DOHH2 (cell line): ENCODE results near the gene PRPSAP1.

ENCODE experiments used
- EZH2phosphoT487 ChIP-seq: fragments of 200-600 bp; sonication (generic); IDR thresholded peaks from 2 replicates; pipeline ENCODE4 v1.6.1; 2017; ENCODE audit warnings: borderline replicate concordance, mild to moderate bottlenecking, antibody characterized with exemption, low read length, moderate library complexity, mixed read lengths
- TF ChIP-seq, protein P1 (sequence below): fragments of 200-600 bp; sonication (generic); IDR thresholded peaks from one replicate; pipeline ENCODE4 v1.5.1; 2014; ENCODE audit warnings: antibody characterized with exemption, mild to moderate bottlenecking, low read depth, low read length; ENCODE audit not compliant: poor library complexity, severe bottlenecking

GRCh38 chr17:76353599-76354316 is at the start of gene PRPSAP1:
- TF ChIP-seq, protein P1, sequence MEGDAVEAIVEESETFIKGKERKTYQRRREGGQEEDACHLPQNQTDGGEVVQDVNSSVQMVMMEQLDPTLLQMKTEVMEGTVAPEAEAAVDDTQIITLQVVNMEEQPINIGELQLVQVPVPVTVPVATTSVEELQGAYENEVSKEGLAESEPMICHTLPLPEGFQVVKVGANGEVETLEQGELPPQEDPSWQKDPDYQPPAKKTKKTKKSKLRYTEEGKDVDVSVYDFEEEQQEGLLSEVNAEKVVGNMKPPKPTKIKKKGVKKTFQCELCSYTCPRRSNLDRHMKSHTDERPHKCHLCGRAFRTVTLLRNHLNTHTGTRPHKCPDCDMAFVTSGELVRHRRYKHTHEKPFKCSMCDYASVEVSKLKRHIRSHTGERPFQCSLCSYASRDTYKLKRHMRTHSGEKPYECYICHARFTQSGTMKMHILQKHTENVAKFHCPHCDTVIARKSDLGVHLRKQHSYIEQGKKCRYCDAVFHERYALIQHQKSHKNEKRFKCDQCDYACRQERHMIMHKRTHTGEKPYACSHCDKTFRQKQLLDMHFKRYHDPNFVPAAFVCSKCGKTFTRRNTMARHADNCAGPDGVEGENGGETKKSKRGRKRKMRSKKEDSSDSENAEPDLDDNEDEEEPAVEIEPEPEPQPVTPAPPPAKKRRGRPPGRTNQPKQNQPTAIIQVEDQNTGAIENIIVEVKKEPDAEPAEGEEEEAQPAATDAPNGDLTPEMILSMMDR = no peak
- no peak for TF ChIP-seq EZH2phosphoT487
